Upper lobe of left lung (tissue), 6 donors: ENCODE measurements around the gene TENM4. TPM values are rescaled to one million over a fixed set of nuclear protein-coding genes. Genes with fewer than 3 reads are reported as not detected.
"Not testable (repeated sequence)": the region's sequence is repeated elsewhere in the genome, so short reads cannot be mapped to it uniquely, and the experiment has no call there.

Experiments used
- ATAC-seq, 2 donors: fragments of 200-7000 bp; cut with Tn5 transposase; one replicate each; pipeline ENCODE4 v1.9.1; 2022; ENCODE audit warnings: mild to moderate bottlenecking in 2 of 2, moderate library complexity in 2 of 2; ENCODE audit not compliant: low FRiP score in 2 of 2
- DNase-seq, 2 donors: peaks; one replicate each; pipeline ENCODE4 v3.0.0-alpha.2; 2019 to 2020
- H3K27ac ChIP-seq, 4 donors: fragments of 200-600 bp; sonication (generic); one replicate each; pipeline ENCODE4 v1.5.1; 2016 to 2019
- H3K27me3 ChIP-seq, 4 donors: fragments of 200-600 bp; sonication (generic); one replicate each; pipeline ENCODE4 v1.5.1; 2017 to 2019
- H3K36me3 ChIP-seq, 4 donors: fragments of 200-600 bp; sonication (generic); one replicate each; pipeline ENCODE4 v1.5.1; 2016 to 2019
- H3K4me1 ChIP-seq, 4 donors: fragments of 200-600 bp; sonication (generic); one replicate each; pipeline ENCODE4 v1.5.1; 2018 to 2019
- H3K4me3 ChIP-seq, 4 donors: fragments of 200-600 bp; sonication (generic); one replicate each; pipeline ENCODE4 v1.5.1; 2017 to 2019; ENCODE audit warnings: mild to moderate bottlenecking in 2 of 4, moderate library complexity in 1 of 4
- H3K9me3 ChIP-seq, 4 donors: fragments of 200-600 bp; sonication (generic); one replicate each; pipeline ENCODE4 v1.5.1; 2018 to 2019
- CTCF ChIP-seq, 6 experiments: fragments of 450-650 bp in 4 of 6; fragments of 200-600 bp in 2 of 6; sonication (generic) in 2 of 6; IDR thresholded peaks; one replicate each; pipeline ENCODE4 v1.5.1; 2016 to 2019; ENCODE audit warnings: antibody characterized with exemption in 6 of 6
- EP300 ChIP-seq, 4 donors: sonication (generic); formaldehyde crosslinking; IDR thresholded peaks; one replicate each; pipeline ENCODE4 v1.5.1; 2017; ENCODE audit warnings: antibody characterized with exemption in 4 of 4, control low read depth in 2 of 4
- POLR2A ChIP-seq, 4 donors: fragments of 450-650 bp; IDR thresholded peaks; one replicate each; pipeline ENCODE4 v1.5.1; 2016 to 2017; ENCODE audit warnings: antibody characterized with exemption in 4 of 4, mild to moderate bottlenecking in 2 of 4
- POLR2AphosphoS5 ChIP-seq, 2 donors: sonication (generic); formaldehyde crosslinking; IDR thresholded peaks; one replicate each; pipeline ENCODE4 v1.5.1; 2017; ENCODE audit warnings: antibody characterized with exemption in 2 of 2
- WGBS, 2 donors: methylation state at CpG; one replicate each; pipeline ENCODE4 v1.1.5; 2017 to 2018; 5-methylcytosine and 5-hydroxymethylcytosine counted together
- total RNA-seq, 6 donors: library from RNA; depleted of rRNA in 4 of 6; stranded (reverse); fragments of >200 nt in 4 of 6; gene quantifications; one replicate each; pipeline versions ENCODE4 v1.1.0 to v1.2.1, GENCODE V29; 2016 to 2021
- donor health status: DM: no; HTN: no; CAD: no; lungs with moderate emphysema.
- donor health status: DM: no; HTN: yes; CAD: no; lungs with severe emphysema.

Gene TENM4
- total RNA-seq, 6 donors from 2014 or later = 0.11 to 20.0 (median 3.7) TPM

DNA sequence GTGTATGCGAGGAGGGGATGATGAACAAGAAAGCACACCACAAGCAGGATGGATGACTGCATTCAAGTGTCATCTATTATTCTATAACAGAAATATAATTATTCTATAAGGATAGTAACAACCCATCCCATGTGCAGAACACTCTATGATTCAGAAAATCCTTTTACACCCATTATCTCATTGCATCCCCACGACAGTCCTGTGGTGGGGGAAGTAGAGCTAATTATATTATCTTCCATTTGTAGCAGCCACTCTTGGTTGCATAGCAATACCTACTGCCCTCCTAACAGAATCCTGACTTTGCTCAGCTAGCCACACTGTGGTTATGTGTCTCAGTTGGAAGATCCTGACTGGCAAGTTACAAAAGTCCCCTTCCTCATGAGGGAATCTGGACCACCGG is 459.7 kb downstream of the TENM4 start:
- TF ChIP-seq POLR2AphosphoS5 (IDR thresholded peaks at IDR 0.05) (no peak), CTCF (IDR thresholded peaks at IDR 0.05) (no peak)
- H3K27me3 ChIP-seq = no peaks in the 10 kb centered on the region
- DNase-seq = no peak
- ATAC-seq = no peak
- 78 to 85% methylated on average over 3 of the region's 3 CpGs for WGBS, 2 donors
- H3K27ac ChIP-seq = no peak overlapping the region
- H3K4me1 ChIP-seq = no peaks in the 10 kb centered on the region
- no peak overlapping the region for H3K4me3 ChIP-seq
- no peaks in the 10 kb centered on the region for H3K36me3 ChIP-seq
- H3K9me3 ChIP-seq = no peaks in the 10 kb centered on the region

GRCh38 chr11:78978831-78979230 is 462.0 kb downstream of the TENM4 start:
- no peak for DNase-seq
- 66 to 78% methylated on average over 2 of the region's 2 CpGs for WGBS, 2 donors

DNA sequence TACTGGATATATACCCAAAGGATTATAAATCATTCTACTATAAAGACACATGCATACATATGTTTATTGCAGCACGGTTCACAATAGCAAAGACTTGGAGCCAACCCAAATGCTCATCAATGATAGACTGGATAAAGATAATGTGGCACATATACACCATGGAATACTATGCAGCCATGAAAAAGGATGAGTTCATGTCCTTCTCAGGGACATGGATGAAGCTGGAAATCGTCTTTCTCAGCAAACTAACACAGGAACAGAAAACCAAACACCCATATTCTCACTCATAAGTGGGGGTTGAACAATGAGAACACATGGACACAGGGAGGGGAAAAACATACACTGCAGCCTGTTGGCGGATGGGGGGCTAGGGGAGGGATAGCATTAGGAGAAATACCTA is 463.0 kb downstream of the TENM4 start:
- H3K36me3 ChIP-seq, H3K27ac ChIP-seq, H3K4me1 ChIP-seq, DNase-seq, ATAC-seq, H3K4me3 ChIP-seq, H3K27me3 ChIP-seq, H3K9me3 ChIP-seq: not testable (repeated sequence)
- WGBS, 2 donors = 81 to 86% methylated on average over 3 of the region's 3 CpGs

More at GRCh38 chr11:78978831-78979230, 462.0 kb downstream of the TENM4 start:
- no peak for ATAC-seq
- Histone ChIP-seq H3K27ac (no peak overlapping the region), H3K9me3 (no peaks in the 10 kb centered on the region), H3K27me3 (no peaks in the 10 kb centered on the region), H3K36me3 (no peaks in the 10 kb centered on the region), H3K4me1 (no peaks in the 10 kb centered on the region), H3K4me3 (no peak overlapping the region)
- TF ChIP-seq POLR2AphosphoS5 (IDR thresholded peaks at IDR 0.05) (no peak), CTCF (IDR thresholded peaks at IDR 0.05) (no peak), POLR2A (IDR thresholded peaks at IDR 0.05) (no peak), EP300 (IDR thresholded peaks at IDR 0.05) (no peak)

- 90 to 92% methylated on average over 3 of the region's 3 CpGs for WGBS, 2 donors
- Histone ChIP-seq H3K4me1 (no peaks in the 10 kb centered on the region), H3K27me3 (no peaks in the 10 kb centered on the region), H3K9me3 (no peaks in the 10 kb centered on the region), H3K27ac (no peak overlapping the region), H3K4me3 (no peak overlapping the region), H3K36me3 (no peaks in the 10 kb centered on the region)
- DNase-seq (no peak), ATAC-seq (no peak)
- no peak for TF ChIP-seq POLR2AphosphoS5 (IDR thresholded peaks at IDR 0.05)
Observed at GRCh38 chr11:78977009-78977408, 463.8 kb downstream of the TENM4 start.

DNA sequence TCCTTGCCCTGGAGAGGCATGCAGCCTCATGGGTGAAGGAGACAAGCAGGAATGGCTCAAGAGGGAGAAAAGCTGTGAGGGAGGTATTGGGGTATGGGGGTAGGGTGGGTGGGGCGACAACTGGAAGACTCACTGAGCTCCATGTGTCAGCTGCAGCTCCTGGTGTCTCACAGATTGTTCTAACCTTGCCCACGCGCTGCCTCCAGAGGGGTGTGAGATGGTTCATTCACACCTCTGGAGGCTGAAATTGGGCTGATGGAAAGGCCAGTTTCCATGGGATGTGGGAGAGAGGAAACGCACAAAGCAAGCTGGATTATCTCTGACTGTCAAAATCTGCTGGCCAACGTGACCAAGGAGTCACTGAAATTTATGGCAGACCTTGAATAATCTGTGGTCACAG is 465.7 kb downstream of the TENM4 start:
- ATAC-seq (no peak), DNase-seq (no peak)
- Histone ChIP-seq H3K27me3 (no peaks in the 10 kb centered on the region), H3K9me3 (no peaks in the 10 kb centered on the region), H3K27ac (no peak overlapping the region), H3K36me3 (no peaks in the 10 kb centered on the region), H3K4me1 (no peaks in the 10 kb centered on the region), H3K4me3 (no peak overlapping the region)
- TF ChIP-seq POLR2AphosphoS5 (IDR thresholded peaks at IDR 0.05) (no peak), CTCF (IDR thresholded peaks at IDR 0.05) (no peak), EP300 (IDR thresholded peaks at IDR 0.05) (no peak), POLR2A (IDR thresholded peaks at IDR 0.05) (no peak)
- 76 to 80% methylated on average over 5 of the region's 5 CpGs for WGBS, 2 donors

DNA sequence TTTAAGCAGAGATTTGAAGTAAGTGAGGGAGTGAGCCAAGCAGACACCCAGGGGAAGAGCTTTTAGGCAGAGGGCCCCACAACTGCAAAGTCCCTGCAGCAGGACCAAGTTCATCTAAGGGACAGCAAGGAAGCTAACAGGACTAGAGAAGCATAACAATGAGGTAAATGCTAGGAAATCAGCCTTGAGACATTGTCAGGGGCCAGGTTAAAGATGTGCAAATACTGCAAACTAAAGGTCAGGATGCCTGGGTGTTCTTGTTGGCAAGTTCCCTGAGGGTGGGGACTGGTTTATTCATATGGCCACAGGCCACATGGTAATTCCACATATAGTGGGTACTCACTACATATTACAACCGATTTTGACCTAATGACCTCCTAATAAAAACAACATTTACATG is 467.0 kb downstream of the TENM4 start:
- Histone ChIP-seq H3K4me3 (no peak overlapping the region), H3K4me1 (no peaks in the 10 kb centered on the region), H3K9me3 (no peaks in the 10 kb centered on the region), H3K27me3 (no peaks in the 10 kb centered on the region), H3K36me3 (no peaks in the 10 kb centered on the region), H3K27ac (no peak overlapping the region)
- ATAC-seq (no peak), DNase-seq (no peak)
- TF ChIP-seq POLR2AphosphoS5 (IDR thresholded peaks at IDR 0.05) (no peak), POLR2A (IDR thresholded peaks at IDR 0.05) (no peak), EP300 (IDR thresholded peaks at IDR 0.05) (no peak), CTCF (IDR thresholded peaks at IDR 0.05) (no peak)
- 68 to 71% methylated on average over 1 of the region's 1 CpG for WGBS, 2 donors
